ENCODE data around the gene EDN3. TPM values are rescaled to one million over a fixed set of nuclear protein-coding genes. Genes with fewer than 3 reads are reported as not detected.

EDN3 gene
- total and polyA plus RNA-seq, 2 experiments from 2014 or later: 0.13 to 0.17 TPM

DNA sequence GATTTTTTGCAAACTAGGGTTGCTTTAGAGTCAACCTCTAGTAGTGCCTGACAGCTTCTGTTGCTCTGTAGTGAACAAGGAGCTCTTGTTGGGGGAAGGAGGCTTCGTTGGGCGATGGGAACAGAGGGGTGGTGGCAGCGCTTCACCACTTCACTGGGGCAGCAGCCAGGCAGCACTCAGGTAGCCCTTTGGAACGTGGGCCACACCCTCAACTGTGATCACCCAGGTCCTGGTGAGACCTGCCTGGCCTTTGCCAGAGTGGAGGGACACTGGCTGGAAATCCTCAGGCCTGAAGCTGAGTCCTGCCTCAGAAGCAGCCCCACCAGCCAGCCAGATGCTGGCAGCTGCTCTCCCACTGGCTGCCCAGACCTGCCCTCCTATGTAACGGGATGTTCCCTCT lies 10.4 kb upstream of the EDN3 start:
- Histone ChIP-seq H2AFZ (no peak overlapping the region), H3K27me3 (ENCODE audit: insufficient read depth) (no peaks in the 10 kb centered on the region), H3K4me3 (no peak overlapping the region), H3K27ac (ENCODE audit: low read depth) (no peak overlapping the region), H4K20me1 (replicated peaks; ENCODE audit: insufficient read depth) (no peaks in the 10 kb centered on the region), H3K79me2 (replicated peaks; ENCODE audit: insufficient read depth) (no peaks in the 10 kb centered on the region), H3F3A (replicated peaks; ENCODE audit: low read depth) (no peaks in the 10 kb centered on the region), H3K4me2 (no peak overlapping the region), H3K36me3 (ENCODE audit: insufficient read depth) (no peaks in the 10 kb centered on the region), H3K4me1 (ENCODE audit: insufficient read depth) (peaks cover 4% of the 10 kb centered on the region; the same call in 1 of the 2 replicates), H3K9me2 (ENCODE audit: insufficient read depth) (0 out of 2 replicates have a peak, but pooled peaks cover 11% of the 10 kb centered on the region)
- H3K4me1 Mint-ChIP-seq: peaks cover 7% of the 10 kb centered on the region; the same call in 2 of the 3 replicates
- TF ChIP-seq NANOG (IDR thresholded peaks at IDR 0.05; ENCODE audit: borderline replicate concordance): no peak
- no peak for TF ChIP-seq POLR2AphosphoS5 (IDR thresholded peaks at IDR 0.05; ENCODE audit: low read depth)
- peaks cover 3% of the 10 kb centered on the region; the same call in 1 of the 3 replicates for H3K9me3 Mint-ChIP-seq
- no peak overlapping the region for H3K4me3 Mint-ChIP-seq
- DNase-seq (ENCODE audit: low spot score) (no peak), ATAC-seq (no peak)
- no peaks in the 10 kb centered on the region for H3K36me3 Mint-ChIP-seq (ENCODE audit: low read depth)
- no peak overlapping the region for H3K27ac Mint-ChIP-seq
- H3K27me3 Mint-ChIP-seq (ENCODE audit: insufficient read depth, low read depth, poor library complexity): peaks cover 6% of the 10 kb centered on the region

DNA sequence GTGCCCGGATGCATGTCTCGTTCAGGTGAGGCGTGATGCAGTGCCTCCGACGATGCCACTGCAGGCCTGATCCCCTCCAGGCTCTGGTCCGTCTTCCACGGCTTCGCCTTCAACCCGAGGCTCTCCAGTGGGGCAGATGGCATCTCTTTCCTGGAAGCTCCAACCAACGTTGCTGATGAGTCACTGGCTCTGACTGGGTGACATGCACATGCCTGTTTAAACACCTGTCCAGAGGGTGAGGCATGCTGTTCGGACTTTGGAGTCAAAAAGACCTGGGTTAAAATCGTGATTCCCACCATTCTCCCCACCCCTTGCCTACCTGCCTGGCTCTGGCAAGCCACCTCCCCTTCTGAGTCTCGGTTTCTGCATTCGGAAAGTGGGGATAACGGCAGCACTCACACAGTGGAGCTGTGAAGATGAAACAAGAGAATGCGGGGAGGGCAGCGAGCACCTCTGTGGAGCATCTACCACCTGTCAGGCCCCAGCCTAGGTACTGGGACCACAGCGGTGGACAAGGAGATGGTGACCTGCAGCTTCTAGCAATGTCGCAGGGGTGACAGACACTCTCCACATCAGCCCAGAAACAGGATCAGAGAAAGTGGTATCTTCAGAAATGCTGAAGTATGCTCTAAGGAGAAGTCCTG lies 8.5 kb upstream of the EDN3 start:
- no peak overlapping the region for H3K27ac ChIP-seq (ENCODE audit: low read depth)
- Mint-ChIP-seq H3K4me3 (no peak overlapping the region), H3K4me1 (peaks cover 7% of the 10 kb centered on the region; the same call in 2 of the 3 replicates), H3K36me3 (ENCODE audit: low read depth) (no peaks in the 10 kb centered on the region), H3K9me3 (no peaks in the 10 kb centered on the region), H3K27me3 (ENCODE audit: insufficient read depth, low read depth, poor library complexity) (peaks cover 6% of the 10 kb centered on the region), H3K27ac (no peak overlapping the region)
- H3K4me3 ChIP-seq: no peak overlapping the region
- H3K27me3 ChIP-seq (ENCODE audit: insufficient read depth): no peaks in the 10 kb centered on the region
- H3F3A ChIP-seq (replicated peaks; ENCODE audit: low read depth): no peaks in the 10 kb centered on the region
- ATAC-seq (no peak), DNase-seq (ENCODE audit: low spot score) (no peak)
- H2AFZ ChIP-seq: no peak overlapping the region
- H3K4me1 ChIP-seq (ENCODE audit: insufficient read depth): peaks cover 4% of the 10 kb centered on the region; the same call in 1 of the 2 replicates
- no peaks in the 10 kb centered on the region for H3K79me2 ChIP-seq (replicated peaks; ENCODE audit: insufficient read depth)
- H3K9me2 ChIP-seq (ENCODE audit: insufficient read depth): 0 out of 2 replicates have a peak, but pooled peaks cover 11% of the 10 kb centered on the region
- TF ChIP-seq EZH2phosphoT487 (IDR thresholded peaks at IDR 0.05; ENCODE audit: unreplicated experiment) (no peak), EZH2 (IDR thresholded peaks at IDR 0.05; ENCODE audit: low read depth, unreplicated experiment) (no peak), NANOG (IDR thresholded peaks at IDR 0.05; ENCODE audit: borderline replicate concordance) (no peak), ZNF114 (CRISPR knock-in tag; IDR thresholded peaks at IDR 0.05) (no peak), ZNF331 (CRISPR knock-in tag; IDR thresholded peaks at IDR 0.05; ENCODE audit: low read depth) (no peak)
- TF ChIP-seq, protein P1, sequence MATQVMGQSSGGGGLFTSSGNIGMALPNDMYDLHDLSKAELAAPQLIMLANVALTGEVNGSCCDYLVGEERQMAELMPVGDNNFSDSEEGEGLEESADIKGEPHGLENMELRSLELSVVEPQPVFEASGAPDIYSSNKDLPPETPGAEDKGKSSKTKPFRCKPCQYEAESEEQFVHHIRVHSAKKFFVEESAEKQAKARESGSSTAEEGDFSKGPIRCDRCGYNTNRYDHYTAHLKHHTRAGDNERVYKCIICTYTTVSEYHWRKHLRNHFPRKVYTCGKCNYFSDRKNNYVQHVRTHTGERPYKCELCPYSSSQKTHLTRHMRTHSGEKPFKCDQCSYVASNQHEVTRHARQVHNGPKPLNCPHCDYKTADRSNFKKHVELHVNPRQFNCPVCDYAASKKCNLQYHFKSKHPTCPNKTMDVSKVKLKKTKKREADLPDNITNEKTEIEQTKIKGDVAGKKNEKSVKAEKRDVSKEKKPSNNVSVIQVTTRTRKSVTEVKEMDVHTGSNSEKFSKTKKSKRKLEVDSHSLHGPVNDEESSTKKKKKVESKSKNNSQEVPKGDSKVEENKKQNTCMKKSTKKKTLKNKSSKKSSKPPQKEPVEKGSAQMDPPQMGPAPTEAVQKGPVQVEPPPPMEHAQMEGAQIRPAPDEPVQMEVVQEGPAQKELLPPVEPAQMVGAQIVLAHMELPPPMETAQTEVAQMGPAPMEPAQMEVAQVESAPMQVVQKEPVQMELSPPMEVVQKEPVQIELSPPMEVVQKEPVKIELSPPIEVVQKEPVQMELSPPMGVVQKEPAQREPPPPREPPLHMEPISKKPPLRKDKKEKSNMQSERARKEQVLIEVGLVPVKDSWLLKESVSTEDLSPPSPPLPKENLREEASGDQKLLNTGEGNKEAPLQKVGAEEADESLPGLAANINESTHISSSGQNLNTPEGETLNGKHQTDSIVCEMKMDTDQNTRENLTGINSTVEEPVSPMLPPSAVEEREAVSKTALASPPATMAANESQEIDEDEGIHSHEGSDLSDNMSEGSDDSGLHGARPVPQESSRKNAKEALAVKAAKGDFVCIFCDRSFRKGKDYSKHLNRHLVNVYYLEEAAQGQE (IDR thresholded peaks at IDR 0.05; ENCODE audit: unreplicated experiment): no peak
- TF ChIP-seq, protein P2, sequence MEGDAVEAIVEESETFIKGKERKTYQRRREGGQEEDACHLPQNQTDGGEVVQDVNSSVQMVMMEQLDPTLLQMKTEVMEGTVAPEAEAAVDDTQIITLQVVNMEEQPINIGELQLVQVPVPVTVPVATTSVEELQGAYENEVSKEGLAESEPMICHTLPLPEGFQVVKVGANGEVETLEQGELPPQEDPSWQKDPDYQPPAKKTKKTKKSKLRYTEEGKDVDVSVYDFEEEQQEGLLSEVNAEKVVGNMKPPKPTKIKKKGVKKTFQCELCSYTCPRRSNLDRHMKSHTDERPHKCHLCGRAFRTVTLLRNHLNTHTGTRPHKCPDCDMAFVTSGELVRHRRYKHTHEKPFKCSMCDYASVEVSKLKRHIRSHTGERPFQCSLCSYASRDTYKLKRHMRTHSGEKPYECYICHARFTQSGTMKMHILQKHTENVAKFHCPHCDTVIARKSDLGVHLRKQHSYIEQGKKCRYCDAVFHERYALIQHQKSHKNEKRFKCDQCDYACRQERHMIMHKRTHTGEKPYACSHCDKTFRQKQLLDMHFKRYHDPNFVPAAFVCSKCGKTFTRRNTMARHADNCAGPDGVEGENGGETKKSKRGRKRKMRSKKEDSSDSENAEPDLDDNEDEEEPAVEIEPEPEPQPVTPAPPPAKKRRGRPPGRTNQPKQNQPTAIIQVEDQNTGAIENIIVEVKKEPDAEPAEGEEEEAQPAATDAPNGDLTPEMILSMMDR (conservative IDR thresholded peaks at IDR 0.05; ENCODE audit: low read depth in 2 of 2): no peak
- no peaks in the 10 kb centered on the region for H3K36me3 ChIP-seq (ENCODE audit: insufficient read depth)
- H3K4me2 ChIP-seq: no peak overlapping the region
- H4K20me1 ChIP-seq (replicated peaks; ENCODE audit: insufficient read depth): no peaks in the 10 kb centered on the region

Measured in GM23338 (cell line).